ENCODE results near the gene NMNAT2. TPM values are rescaled to one million over a fixed set of nuclear protein-coding genes. Genes with fewer than 3 reads are reported as not detected.

The NMNAT2 gene
- total and polyA plus RNA-seq, 10 of the 15 experiments (the other 5 are each of a cell fraction or from before 2014, with no cell fraction given), result 0.02 to 2.0 (median 0.60) TPM

GRCh38 chr1:183247066-183247465 lies 171.1 kb downstream of the NMNAT2 start:
- TF ChIP-seq YBX1 (IDR thresholded peaks at IDR 0.05) (no peak), GABPA (IDR thresholded peaks at IDR 0.05; ENCODE audit: low read depth) (no peak), ZNF207 (IDR thresholded peaks at IDR 0.05; ENCODE audit: borderline replicate concordance) (no peak)
- Histone ChIP-seq H4K20me1 (ENCODE audit: control insufficient read depth, insufficient read depth) (no peaks in the 10 kb centered on the region), H3K4me2 (ENCODE audit: control insufficient read depth, insufficient read depth) (no peak overlapping the region), H2AFZ (ENCODE audit: control insufficient read depth, low read depth, low read length) (no peak overlapping the region), H3K27me3 (replicated peaks in 1 of 2; ENCODE audit: control insufficient read depth in 2 of 2, insufficient read depth in 2 of 2, low read length in 1 of 2) (no peaks in the 10 kb centered on the region), H3K27ac (ENCODE audit: control insufficient read depth, insufficient read depth) (no peak overlapping the region), H3K4me3 (no peak overlapping the region), H3K9ac (ENCODE audit: control insufficient read depth, insufficient read depth, low read length) (no peak overlapping the region), H3K36me3 (ENCODE audit: control insufficient read depth in 2 of 2, insufficient read depth in 2 of 2, low read length in 1 of 2) (no peaks in the 10 kb centered on the region), H3K9me3 (replicated peaks; ENCODE audit: control insufficient read depth, insufficient read depth, low read length) (no peaks in the 10 kb centered on the region; the same call in 1 of the 3 replicates), H3K79me2 (ENCODE audit: control insufficient read depth, insufficient read depth, low read length) (no peaks in the 10 kb centered on the region), H3K4me1 (ENCODE audit: control insufficient read depth, insufficient read depth, low read length) (peaks cover 7% of the 10 kb centered on the region; the same call in 1 of the 2 replicates)
- no peak for ATAC-seq
- 60% methylated on average over 11 of the region's 11 CpGs for WGBS (ENCODE audit: insufficient coverage, insufficient replicate concordance, low lambda C conversion rate, missing lambda C conversion rate)
- SMC1A ChIA-PET (ENCODE audit: uncharacterized antibody, unreplicated experiment), result interaction anchor here (1.0 to 3.0 kb wide), 6 partner anchors 8 to 63 kb away, joined by 3 to 16 read pairs (median 4); no protein-coding TSS in a partner anchor
- POLR2A ChIA-PET, result interaction anchor here (1.3 to 1.4 kb wide), 3 partner anchors 10 to 52 kb away, joined by 3 to 5 read pairs (median 3); no protein-coding TSS in a partner anchor
- RAD21 ChIA-PET (ENCODE audit: unreplicated experiment), result interaction anchor here (1.2 to 2.5 kb wide), 2 partner anchors 27 to 31 kb away, joined by 3 to 8 read pairs; no protein-coding TSS in a partner anchor
- CTCF ChIA-PET, result interaction anchor here (0.5 to 2.4 kb wide), 6 partner anchors 12 to 1022 kb away, joined by 3 to 9 read pairs (median 6); no protein-coding TSS in a partner anchor
- no peak for DNase-seq (ENCODE audit: low read depth, low spot score)
- FAIRE-seq, result no peak
- in situ Hi-C loops (cut with MboI) (no loop called here), intact Hi-C loops (cut with micrococcal nuclease; ENCODE audit: unreplicated experiment) (no loop called here)
- BruUV-seq (replicated peaks), result no TSS peak

DNA sequence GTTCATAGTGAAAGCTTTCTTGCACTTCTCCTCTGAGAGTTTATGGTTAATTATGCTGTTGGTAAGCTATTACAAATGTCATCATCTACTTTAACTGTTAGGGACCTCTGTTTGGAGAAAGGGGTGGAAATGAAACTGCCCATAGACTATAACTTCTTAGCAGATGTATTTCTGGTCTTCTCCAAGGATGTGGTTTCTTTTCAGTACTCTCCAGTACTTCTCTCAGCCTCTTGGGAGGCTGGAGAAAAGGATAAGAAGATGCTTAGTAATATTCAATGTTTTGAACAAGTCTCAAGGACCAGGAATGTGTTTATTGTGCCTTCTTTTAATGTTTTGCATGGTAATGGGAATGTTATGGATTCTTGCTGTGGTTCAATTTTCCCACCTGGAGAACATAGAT lies 171.7 kb downstream of the NMNAT2 start:
- TF ChIP-seq TCF3 (IDR thresholded peaks at IDR 0.05; ENCODE audit: borderline replicate concordance, insufficient read depth, low read depth, low read length) (no peak), IKZF1 (conservative IDR thresholded peaks at IDR 0.05) (0 out of 2 replicates have a peak, but pooled peaks have one; percentile 17)
- no peaks in the 10 kb centered on the region for H4K20me1 ChIP-seq (ENCODE audit: control insufficient read depth, insufficient read depth)
- no peaks in the 10 kb centered on the region for H3K79me2 ChIP-seq (ENCODE audit: control insufficient read depth, insufficient read depth, low read length)
- H3K4me3 ChIP-seq, result no peak overlapping the region
- no peaks in the 10 kb centered on the region for H3K36me3 ChIP-seq (ENCODE audit: control insufficient read depth in 2 of 2, insufficient read depth in 2 of 2, low read length in 1 of 2)
- ChIA-PET RAD21 (ENCODE audit: unreplicated experiment) (interaction anchor here (0.7 to 2.5 kb wide), 3 partner anchors 26 to 125 kb away, joined by 3 to 8 read pairs (median 3); no protein-coding TSS in a partner anchor), SMC1A (ENCODE audit: uncharacterized antibody, unreplicated experiment) (interaction anchor here (1.3 to 1.6 kb wide), 2 partner anchors 35 to 62 kb away, joined by 3 read pairs; no protein-coding TSS in a partner anchor), CTCF (interaction anchor here (0.6 to 2.4 kb wide), 3 partner anchors 12 to 54 kb away, joined by 3 to 9 read pairs (median 3); no protein-coding TSS in a partner anchor), POLR2A (no interaction called here)
- H3K9ac ChIP-seq (ENCODE audit: control insufficient read depth, insufficient read depth, low read length), result no peak overlapping the region
- H3K9me3 ChIP-seq (replicated peaks; ENCODE audit: control insufficient read depth, insufficient read depth, low read length), result no peaks in the 10 kb centered on the region; the same call in 1 of the 3 replicates
- no peaks in the 10 kb centered on the region for H3K27me3 ChIP-seq (replicated peaks in 1 of 2; ENCODE audit: control insufficient read depth in 2 of 2, insufficient read depth in 2 of 2, low read length in 1 of 2)
- no peak overlapping the region for H3K27ac ChIP-seq (ENCODE audit: control insufficient read depth, insufficient read depth)
- no peak overlapping the region for H2AFZ ChIP-seq (ENCODE audit: control insufficient read depth, low read depth, low read length)
- intact Hi-C loops (cut with micrococcal nuclease; ENCODE audit: unreplicated experiment) (no loop called here), in situ Hi-C loops (cut with MboI) (no loop called here)
- no peak overlapping the region for H3K4me2 ChIP-seq (ENCODE audit: control insufficient read depth, insufficient read depth)
- ATAC-seq, result peak; percentile 21; the same call in 2 of the 3 replicates
- no peak for DNase-seq (ENCODE audit: low read depth, low spot score)
- BruUV-seq (replicated peaks), result no TSS peak
- FAIRE-seq, result no peak
- peaks cover 7% of the 10 kb centered on the region; the same call in 1 of the 2 replicates for H3K4me1 ChIP-seq (ENCODE audit: control insufficient read depth, insufficient read depth, low read length)

Measured in GM12878 (cell line).